Heart right ventricle (tissue), 16 donors: ENCODE data around the gene MAN1C1. TPM values are rescaled to one million over a fixed set of nuclear protein-coding genes. Genes with fewer than 3 reads are reported as not detected.

ENCODE experiments used
- ATAC-seq, 8 donors: fragments of 200-7000 bp; cut with Tn5 transposase; one replicate each; pipeline ENCODE4 v1.9.1; 2020; ENCODE audit warnings: mild to moderate bottlenecking in 8 of 8, moderate library complexity in 8 of 8, moderate number of reproducible peaks in 1 of 8
- DNase-seq, 2 donors: peaks; one replicate each; pipeline ENCODE4 v3.0.0-alpha.2; 2020
- H3K27ac ChIP-seq, 10 donors: fragments of 200-600 bp; sonication (generic) in 2 of 10; one replicate each; pipeline versions ENCODE4 v1.5.0 to v1.8.0; 2020 to 2022; ENCODE audit warnings: mild to moderate bottlenecking in 3 of 10
- H3K27me3 ChIP-seq, 7 donors: fragments of 200-600 bp; one replicate each; pipeline ENCODE4 v1.8.0; 2021 to 2022; ENCODE audit warnings: mild to moderate bottlenecking in 2 of 7
- H3K36me3 ChIP-seq, 9 donors: fragments of 200-600 bp; sonication (generic) in 1 of 9; one replicate each; pipeline versions ENCODE4 v1.5.0 to v1.8.0; 2020 to 2022; ENCODE audit warnings: mild to moderate bottlenecking in 2 of 9
- H3K4me1 ChIP-seq, 9 donors: fragments of 200-600 bp; sonication (generic) in 1 of 9; one replicate each; pipeline versions ENCODE4 v1.5.0 to v1.8.0; 2020 to 2022; ENCODE audit warnings: mild to moderate bottlenecking in 4 of 9
- H3K4me3 ChIP-seq, 10 donors: fragments of 200-600 bp; sonication (generic) in 2 of 10; one replicate each; pipeline versions ENCODE4 v1.5.0 to v1.8.0; 2020 to 2022; ENCODE audit warnings: mild to moderate bottlenecking in 7 of 10, moderate library complexity in 2 of 10
- H3K9me3 ChIP-seq, 11 donors: fragments of 200-600 bp in 10 of 11; sonication (generic) in 2 of 11; one replicate each; pipeline versions ENCODE4 v1.5.0 to v1.8.0; 2013 to 2022; ENCODE audit warnings: mild to moderate bottlenecking in 2 of 11, control low read depth in 1 of 11, moderate library complexity in 1 of 11
- WGBS, 2 donors: extraction: QIAGEN DNeasy Blood & Tissue Kit; methylation state at CpG; one replicate each; pipeline ENCODE4 v1.1.7; 2013; ENCODE audit warnings: inconsistent platforms in 1 of 2; 5-methylcytosine and 5-hydroxymethylcytosine counted together
- intact Hi-C, 10 donors: fragments of 100-400 bp; cut with DNase I; formaldehyde crosslinking; loops; one replicate each; pipeline versions ENCODE4 v1.11.1 to v1.14.2; 2022
- polyA plus RNA-seq, 2 donors: library from polyadenylated mRNA; stranded (reverse); fragments of 200-250 nt; gene quantifications; one replicate each; pipeline ENCODE4 v1.2.3, GENCODE V29; 2013
- total RNA-seq, 10 donors: library from RNA; stranded (reverse); fragmentation: NEBNext Ultra II Directional in 3 of 10; extraction: Animal tissue kit (Norgen Biotek cat#: 25700) in 3 of 10; gene quantifications; one replicate each; pipeline versions ENCODE4 v1.2.1 to v1.2.4, GENCODE V29; 2021 to 2023
- TF ChIP-seq, protein P1 (sequence below), 9 donors: fragments of 200-600 bp; sonication (generic) in 2 of 9; IDR thresholded peaks; one replicate each; pipeline versions ENCODE4 v1.5.0 to v1.8.0; 2021 to 2022; ENCODE audit warnings: antibody characterized with exemption in 9 of 9, mild to moderate bottlenecking in 5 of 9, moderate library complexity in 1 of 9
- donor health status: Arrhythmogenic right ventricular cardiomyopathy.
- donor health status: ischemic (EF 13 %, LVEDD 7.1; RV severe dilation, severe dysfunction).
- donor health status: healthy with polysubstance abuse.
- donor health status: DM: no; HTN: yes; CAD: no.
- donor health status: DM: no; HTN: no; CAD: no.
- donor health status: ischemic (EF 25% LVEDD 6.9; RV normal size, moderate dysfunction).
- donor health status: ischemic (EF 25% LVEDD 5.7; RV mildly dilated, moderate dysfunction).
- donor health status: healthy.
- donor health status: DM: yes; HTN: yes; CAD: no.
- donor health status: Ischemic cardiomyopathy.
- donor health status: ischemic (EF 35%, LVEDD 5.7; RV mildly dilated, moderate dysfunction).
- donor health status: nonischemic (EF 11% LVEDD 7.7; RV severe dilation, severe dysfunction).
- donor health status: DM: yes; HTN: yes; CAD: no.
- donor health status: PGD.
- donor health status: ischemic (EF 29% LVEDD 5.4; RV normal size, mild dysfunction).
- donor health status: nonischemic (EF 23%, LVEDD 6.1; RV moderate dilation, normal function).

Gene MAN1C1
- total and polyA plus RNA-seq, 12 donors: 9.7 to 23.4 (median 13.4) TPM

DNA sequence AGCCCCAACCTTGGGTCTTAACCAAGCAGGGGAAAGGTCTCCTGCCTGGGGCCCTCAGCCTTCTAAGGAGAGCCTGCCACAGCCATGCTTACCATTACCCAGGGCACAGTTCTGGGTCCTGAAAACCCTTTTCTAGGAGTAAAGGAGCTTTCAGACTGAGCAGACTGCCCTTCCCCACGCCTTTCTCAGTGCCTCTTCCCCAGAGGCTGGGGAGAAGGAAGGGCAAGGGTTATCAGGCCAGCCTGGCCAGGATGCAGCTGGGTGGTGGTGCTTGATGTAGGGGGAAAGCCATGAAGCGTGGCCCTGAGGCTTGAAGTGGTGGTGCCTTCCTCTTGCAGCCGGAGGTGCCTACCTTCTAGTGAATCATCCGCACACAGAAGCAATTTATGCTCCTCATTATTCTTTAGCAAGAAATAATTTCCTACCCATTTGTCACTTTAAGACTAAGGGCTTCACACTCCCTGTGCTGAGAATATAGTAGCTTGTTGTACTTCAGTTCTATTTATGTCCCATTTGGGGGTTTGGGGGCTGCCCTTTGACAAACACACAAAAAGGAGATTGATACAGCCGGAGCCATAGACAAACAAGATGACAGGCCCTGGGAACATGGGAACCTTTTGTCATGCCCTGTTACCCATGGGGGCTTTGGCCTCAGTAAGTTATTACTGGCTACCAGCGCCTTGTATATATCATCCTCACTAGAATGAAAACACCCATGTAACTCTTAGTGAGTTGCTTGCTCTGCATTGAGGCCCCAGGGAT lies 40.7 kb downstream of the MAN1C1 start:
- H3K9me3 ChIP-seq: no peaks in the 10 kb centered on the region
- H3K4me1 ChIP-seq: peaks cover 11 to 88% (median 48%) of the 10 kb centered on the region in 9 donors
- DNase-seq: no peak
- H3K36me3 ChIP-seq: peaks cover 0 to 3% (median 0%) of the 10 kb centered on the region in 9 donors
- H3K27ac ChIP-seq: peak overlapping the region in 6 of 10 donors; percentile 3 to 70 (median 36)
- no peaks in the 10 kb centered on the region for H3K27me3 ChIP-seq
- TF ChIP-seq, protein P1, sequence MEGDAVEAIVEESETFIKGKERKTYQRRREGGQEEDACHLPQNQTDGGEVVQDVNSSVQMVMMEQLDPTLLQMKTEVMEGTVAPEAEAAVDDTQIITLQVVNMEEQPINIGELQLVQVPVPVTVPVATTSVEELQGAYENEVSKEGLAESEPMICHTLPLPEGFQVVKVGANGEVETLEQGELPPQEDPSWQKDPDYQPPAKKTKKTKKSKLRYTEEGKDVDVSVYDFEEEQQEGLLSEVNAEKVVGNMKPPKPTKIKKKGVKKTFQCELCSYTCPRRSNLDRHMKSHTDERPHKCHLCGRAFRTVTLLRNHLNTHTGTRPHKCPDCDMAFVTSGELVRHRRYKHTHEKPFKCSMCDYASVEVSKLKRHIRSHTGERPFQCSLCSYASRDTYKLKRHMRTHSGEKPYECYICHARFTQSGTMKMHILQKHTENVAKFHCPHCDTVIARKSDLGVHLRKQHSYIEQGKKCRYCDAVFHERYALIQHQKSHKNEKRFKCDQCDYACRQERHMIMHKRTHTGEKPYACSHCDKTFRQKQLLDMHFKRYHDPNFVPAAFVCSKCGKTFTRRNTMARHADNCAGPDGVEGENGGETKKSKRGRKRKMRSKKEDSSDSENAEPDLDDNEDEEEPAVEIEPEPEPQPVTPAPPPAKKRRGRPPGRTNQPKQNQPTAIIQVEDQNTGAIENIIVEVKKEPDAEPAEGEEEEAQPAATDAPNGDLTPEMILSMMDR (IDR thresholded peaks at IDR 0.05): no peak
- intact Hi-C loops: loop anchor here in 3 of 10 donors (5.0 kb wide), 3 partner anchors 35 to 40 kb away; no protein-coding TSS in a partner anchor
- 70 to 72% methylated on average over 6 of the region's 6 CpGs for WGBS, 2 donors
- no peak overlapping the region for H3K4me3 ChIP-seq
- ATAC-seq: peak in 2 of 8 donors; percentile 2

DNA sequence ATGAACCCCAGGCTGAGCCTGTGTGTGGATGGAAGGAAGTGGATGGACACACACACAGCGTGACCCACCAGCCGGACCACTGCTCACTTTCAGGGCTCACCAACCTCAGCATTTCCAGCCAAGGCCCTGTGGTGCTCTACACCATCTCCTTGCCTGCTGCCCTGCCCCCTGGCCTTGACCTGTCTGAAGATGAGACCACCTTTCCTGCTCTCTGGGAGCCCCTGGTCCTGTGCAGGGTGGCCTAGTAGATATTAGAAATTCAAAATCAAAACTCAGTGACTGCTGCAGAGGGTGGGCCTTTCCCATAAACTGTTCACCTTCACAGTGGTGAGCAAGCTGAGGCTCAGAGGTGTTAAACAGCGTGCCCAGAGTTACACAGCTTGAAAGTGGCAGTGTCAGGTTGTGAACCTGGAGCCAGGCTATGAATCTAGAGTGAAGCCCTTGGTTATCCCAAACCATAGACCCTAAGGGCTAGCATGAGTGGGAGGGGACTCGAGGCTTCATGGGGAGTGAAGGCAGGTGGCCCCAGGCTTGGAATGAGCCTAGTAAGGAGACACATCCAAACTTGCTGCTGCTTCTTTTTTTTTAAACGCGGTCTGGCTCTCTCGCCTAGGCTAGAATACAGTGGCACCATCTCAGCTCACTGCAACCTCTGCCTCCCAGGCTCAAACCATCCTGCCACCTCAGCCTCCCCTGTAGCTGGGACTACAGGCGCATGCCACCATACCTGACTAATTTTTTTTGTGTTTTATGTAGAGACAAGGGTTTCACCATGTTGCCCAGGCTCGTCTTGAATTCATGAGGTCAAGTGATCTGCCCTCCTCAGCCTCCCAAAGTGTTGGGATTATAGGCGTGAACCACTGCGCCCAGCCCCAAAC lies 41.5 kb downstream of the MAN1C1 start:
- ATAC-seq: peak in 1 of 8 donors; percentile 23
- intact Hi-C loops: loop anchor here in 3 of 10 donors (5.0 kb wide), 3 partner anchors 34 to 39 kb away; no protein-coding TSS in a partner anchor
- DNase-seq: no peak
- 89 to 94% methylated on average over 11 of the region's 11 CpGs for WGBS, 2 donors
- H3K9me3 ChIP-seq: no peaks in the 10 kb centered on the region
- H3K27me3 ChIP-seq: no peaks in the 10 kb centered on the region
- peaks cover 9 to 83% (median 41%) of the 10 kb centered on the region in 9 donors for H3K4me1 ChIP-seq
- H3K36me3 ChIP-seq: peaks cover 0 to 3% (median 0%) of the 10 kb centered on the region in 9 donors
- H3K4me3 ChIP-seq: no peak overlapping the region
- peak overlapping the region in 8 of 10 donors; percentile 44 to 82 (median 68) for H3K27ac ChIP-seq
- TF ChIP-seq, protein P1 (IDR thresholded peaks at IDR 0.05): no peak

DNA sequence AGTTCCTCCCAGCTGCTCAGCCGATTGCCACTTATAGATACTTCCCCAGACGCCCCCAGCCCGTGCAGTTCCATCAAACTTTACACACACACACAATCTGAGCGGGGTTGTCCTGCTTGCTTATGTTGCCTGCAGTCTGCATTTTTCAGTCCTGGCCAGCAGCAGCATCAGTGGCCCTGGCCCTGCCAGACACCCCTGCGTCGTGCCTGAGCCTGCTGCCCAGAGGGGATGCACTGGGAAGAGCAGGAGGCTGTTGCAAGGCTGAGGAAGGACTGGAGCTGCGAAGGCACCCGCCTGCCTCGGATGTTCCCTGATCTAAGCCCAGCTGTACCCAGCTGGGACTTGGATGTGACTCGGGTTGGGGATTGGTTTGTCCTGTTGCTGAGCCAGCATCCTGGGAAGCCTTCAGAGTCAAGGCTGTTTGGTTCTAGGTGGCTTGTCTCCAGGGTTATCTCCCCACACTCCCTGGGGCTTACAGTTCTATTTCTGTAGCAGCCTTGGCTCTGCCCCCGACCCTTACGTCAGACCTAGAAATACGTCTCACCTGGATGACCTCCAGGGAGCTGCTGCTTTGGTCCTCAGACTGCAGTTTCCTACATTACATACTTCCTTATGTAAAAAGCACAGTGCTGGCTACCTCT lies 42.3 kb downstream of the MAN1C1 start:
- Histone ChIP-seq H3K4me3 (no peak overlapping the region), H3K27me3 (no peaks in the 10 kb centered on the region), H3K9me3 (no peaks in the 10 kb centered on the region), H3K36me3 (peaks cover 0 to 3% (median 0%) of the 10 kb centered on the region in 9 donors), H3K4me1 (peaks cover 13 to 83% (median 42%) of the 10 kb centered on the region in 9 donors), H3K27ac (peak overlapping the region in 9 of 10 donors; percentile 12 to 82 (median 67))
- DNase-seq: peak; percentile 65 to 78
- intact Hi-C loops: loop anchor here in 3 of 10 donors (5.0 kb wide), 3 partner anchors 33 to 38 kb away; no protein-coding TSS in a partner anchor
- TF ChIP-seq, protein P1 (IDR thresholded peaks at IDR 0.05): no peak
- ATAC-seq: peak; percentile 79 to 96 (median 93)
- WGBS, 2 donors: 20 to 26% methylated on average over 13 of the region's 13 CpGs
